ENCODE measurements around the gene MDM1. TPM values are rescaled to one million over a fixed set of nuclear protein-coding genes. Genes with fewer than 3 reads are reported as not detected.

Gene MDM1
- polyA plus RNA-seq, 2 donors: 4.8 to 8.2 TPM

DNA sequence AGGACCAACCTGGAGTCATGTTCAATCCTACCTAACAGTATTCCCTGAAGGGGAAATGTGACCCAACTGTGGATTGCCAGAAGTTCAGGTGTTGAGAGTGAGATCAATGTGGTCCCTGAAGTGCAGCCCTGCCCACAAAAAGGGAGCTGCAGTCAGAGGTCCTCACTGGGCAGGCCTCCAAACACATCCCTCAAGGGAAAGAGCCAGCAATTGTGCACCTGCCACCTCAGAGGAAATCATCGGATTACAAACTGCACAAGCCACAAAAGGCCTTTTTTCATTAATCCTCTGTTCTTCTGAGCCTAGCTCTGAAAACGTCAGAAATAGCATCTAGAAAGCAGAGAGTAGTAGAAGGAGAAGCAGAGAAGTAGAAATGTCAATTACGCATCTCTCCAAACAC lies 10.8 kb upstream of the MDM1 start:
- no peaks in the 10 kb centered on the region for H3K27me3 ChIP-seq (ENCODE audit: control insufficient read depth in 1 of 2, insufficient read depth in 2 of 2, low read length in 2 of 2)
- no peak overlapping the region for H3K4me3 ChIP-seq (ENCODE audit: low read depth in 1 of 2, low read length in 2 of 2)
- H3K4me1 ChIP-seq (ENCODE audit: control insufficient read depth in 2 of 2, insufficient read depth in 2 of 2, low read length in 1 of 2): no peaks in the 10 kb centered on the region
- H3K9me3 ChIP-seq (ENCODE audit: control insufficient read depth in 2 of 2, insufficient read depth in 1 of 2, low read depth in 1 of 2, low read length in 1 of 2): no peaks in the 10 kb centered on the region
- 50 to 52% methylated on average over 3 of the region's 3 CpGs for WGBS, 2 donors
- H3K36me3 ChIP-seq (ENCODE audit: control insufficient read depth in 2 of 2, insufficient read depth in 2 of 2, low read length in 1 of 2): no peaks in the 10 kb centered on the region
- no peak overlapping the region for H3K27ac ChIP-seq (ENCODE audit: low read depth in 2 of 2, low read length in 1 of 2)

- H3K4me3 ChIP-seq (ENCODE audit: low read depth in 1 of 2, low read length in 2 of 2): no peak overlapping the region
- 94 to 98% methylated on average over 2 of the region's 2 CpGs for WGBS, 2 donors
- H3K36me3 ChIP-seq (ENCODE audit: control insufficient read depth in 2 of 2, insufficient read depth in 2 of 2, low read length in 1 of 2): no peaks in the 10 kb centered on the region
- no peak overlapping the region for H3K27ac ChIP-seq (ENCODE audit: low read depth in 2 of 2, low read length in 1 of 2)
- H3K4me1 ChIP-seq (ENCODE audit: control insufficient read depth in 2 of 2, insufficient read depth in 2 of 2, low read length in 1 of 2): no peaks in the 10 kb centered on the region
- no peaks in the 10 kb centered on the region for H3K9me3 ChIP-seq (ENCODE audit: control insufficient read depth in 2 of 2, insufficient read depth in 1 of 2, low read depth in 1 of 2, low read length in 1 of 2)
- H3K27me3 ChIP-seq (ENCODE audit: control insufficient read depth in 1 of 2, insufficient read depth in 2 of 2, low read length in 2 of 2): no peaks in the 10 kb centered on the region
Observed at GRCh38 chr12:68341822-68342221, 9.7 kb upstream of the MDM1 start.

GRCh38 chr12:68340404-68341270 lies 8.5 kb upstream of the MDM1 start:
- Histone ChIP-seq H3K9me3 (ENCODE audit: control insufficient read depth in 2 of 2, insufficient read depth in 1 of 2, low read depth in 1 of 2, low read length in 1 of 2) (no peaks in the 10 kb centered on the region), H3K27me3 (ENCODE audit: control insufficient read depth in 1 of 2, insufficient read depth in 2 of 2, low read length in 2 of 2) (no peaks in the 10 kb centered on the region), H3K27ac (ENCODE audit: low read depth in 2 of 2, low read length in 1 of 2) (no peak overlapping the region), H3K4me1 (ENCODE audit: control insufficient read depth in 2 of 2, insufficient read depth in 2 of 2, low read length in 1 of 2) (no peaks in the 10 kb centered on the region), H3K4me3 (ENCODE audit: low read depth in 1 of 2, low read length in 2 of 2) (no peak overlapping the region), H3K36me3 (ENCODE audit: control insufficient read depth in 2 of 2, insufficient read depth in 2 of 2, low read length in 1 of 2) (no peaks in the 10 kb centered on the region)
- 58 to 60% methylated on average over 8 of the region's 8 CpGs for whole genome bisulfite sequencing, 2 donors

GRCh38 chr12:68336889-68337303 lies 4.7 kb upstream of the MDM1 start:
- peak overlapping the region in 1 of 2 donors; percentile 16 for H3K27ac ChIP-seq (ENCODE audit: low read depth in 2 of 2, low read length in 1 of 2)
- H3K4me1 ChIP-seq (ENCODE audit: control insufficient read depth in 2 of 2, insufficient read depth in 2 of 2, low read length in 1 of 2): peaks cover 0 to 3% of the 10 kb centered on the region in 2 donors
- WGBS, 2 donors: 39 to 40% methylated on average over 4 of the region's 4 CpGs

DNA sequence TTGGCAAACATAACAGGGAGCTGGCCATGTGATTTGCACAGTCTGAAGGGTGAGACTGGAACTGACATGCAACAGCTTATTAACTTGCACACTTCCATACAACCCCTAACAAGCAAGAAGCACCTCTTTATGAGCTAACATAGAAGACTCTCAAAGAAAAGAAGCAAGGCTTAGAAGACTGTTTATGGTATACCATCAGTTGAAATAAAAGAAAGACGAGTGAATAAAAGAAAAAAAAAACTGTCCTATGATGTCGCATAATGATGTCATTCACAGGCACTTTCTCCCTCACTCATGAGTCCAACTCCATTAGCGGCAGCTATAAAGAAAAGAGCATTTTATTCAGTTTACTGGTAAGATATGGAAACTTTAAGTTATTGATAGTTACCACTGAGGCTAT lies 3.3 kb upstream of the MDM1 start:
- WGBS, 2 donors: 85 to 87% methylated on average over 3 of the region's 3 CpGs
- Histone ChIP-seq H3K27me3 (ENCODE audit: control insufficient read depth in 1 of 2, insufficient read depth in 2 of 2, low read length in 2 of 2) (no peaks in the 10 kb centered on the region), H3K27ac (ENCODE audit: low read depth in 2 of 2, low read length in 1 of 2) (no peak overlapping the region)

More at GRCh38 chr12:68336889-68337303, 4.7 kb upstream of the MDM1 start:
- Histone ChIP-seq H3K4me3 (ENCODE audit: low read depth in 1 of 2, low read length in 2 of 2) (no peak overlapping the region), H3K36me3 (ENCODE audit: control insufficient read depth in 2 of 2, insufficient read depth in 2 of 2, low read length in 1 of 2) (no peaks in the 10 kb centered on the region), H3K27me3 (ENCODE audit: control insufficient read depth in 1 of 2, insufficient read depth in 2 of 2, low read length in 2 of 2) (no peaks in the 10 kb centered on the region), H3K9me3 (ENCODE audit: control insufficient read depth in 2 of 2, insufficient read depth in 1 of 2, low read depth in 1 of 2, low read length in 1 of 2) (no peaks in the 10 kb centered on the region)

GRCh38 chr12:68334132-68334531 lies 2.0 kb upstream of the MDM1 start:
- Histone ChIP-seq H3K4me1 (ENCODE audit: control insufficient read depth in 2 of 2, insufficient read depth in 2 of 2, low read length in 1 of 2) (peaks cover 2 to 3% of the 10 kb centered on the region in 2 donors), H3K4me3 (ENCODE audit: low read depth in 1 of 2, low read length in 2 of 2) (no peak overlapping the region), H3K9me3 (ENCODE audit: control insufficient read depth in 2 of 2, insufficient read depth in 1 of 2, low read depth in 1 of 2, low read length in 1 of 2) (no peaks in the 10 kb centered on the region), H3K27me3 (ENCODE audit: control insufficient read depth in 1 of 2, insufficient read depth in 2 of 2, low read length in 2 of 2) (no peaks in the 10 kb centered on the region), H3K27ac (ENCODE audit: low read depth in 2 of 2, low read length in 1 of 2) (no peak overlapping the region), H3K36me3 (ENCODE audit: control insufficient read depth in 2 of 2, insufficient read depth in 2 of 2, low read length in 1 of 2) (no peaks in the 10 kb centered on the region)
- WGBS, 2 donors: 70% methylated on average over 4 of the region's 4 CpGs

More for the DNA sequence above, 3.3 kb upstream of the MDM1 start:
- no peaks in the 10 kb centered on the region for H3K9me3 ChIP-seq (ENCODE audit: control insufficient read depth in 2 of 2, insufficient read depth in 1 of 2, low read depth in 1 of 2, low read length in 1 of 2)
- H3K36me3 ChIP-seq (ENCODE audit: control insufficient read depth in 2 of 2, insufficient read depth in 2 of 2, low read length in 1 of 2): no peaks in the 10 kb centered on the region
- no peak overlapping the region for H3K4me3 ChIP-seq (ENCODE audit: low read depth in 1 of 2, low read length in 2 of 2)
- H3K4me1 ChIP-seq (ENCODE audit: control insufficient read depth in 2 of 2, insufficient read depth in 2 of 2, low read length in 1 of 2): peaks cover 0 to 3% of the 10 kb centered on the region in 2 donors

DNA sequence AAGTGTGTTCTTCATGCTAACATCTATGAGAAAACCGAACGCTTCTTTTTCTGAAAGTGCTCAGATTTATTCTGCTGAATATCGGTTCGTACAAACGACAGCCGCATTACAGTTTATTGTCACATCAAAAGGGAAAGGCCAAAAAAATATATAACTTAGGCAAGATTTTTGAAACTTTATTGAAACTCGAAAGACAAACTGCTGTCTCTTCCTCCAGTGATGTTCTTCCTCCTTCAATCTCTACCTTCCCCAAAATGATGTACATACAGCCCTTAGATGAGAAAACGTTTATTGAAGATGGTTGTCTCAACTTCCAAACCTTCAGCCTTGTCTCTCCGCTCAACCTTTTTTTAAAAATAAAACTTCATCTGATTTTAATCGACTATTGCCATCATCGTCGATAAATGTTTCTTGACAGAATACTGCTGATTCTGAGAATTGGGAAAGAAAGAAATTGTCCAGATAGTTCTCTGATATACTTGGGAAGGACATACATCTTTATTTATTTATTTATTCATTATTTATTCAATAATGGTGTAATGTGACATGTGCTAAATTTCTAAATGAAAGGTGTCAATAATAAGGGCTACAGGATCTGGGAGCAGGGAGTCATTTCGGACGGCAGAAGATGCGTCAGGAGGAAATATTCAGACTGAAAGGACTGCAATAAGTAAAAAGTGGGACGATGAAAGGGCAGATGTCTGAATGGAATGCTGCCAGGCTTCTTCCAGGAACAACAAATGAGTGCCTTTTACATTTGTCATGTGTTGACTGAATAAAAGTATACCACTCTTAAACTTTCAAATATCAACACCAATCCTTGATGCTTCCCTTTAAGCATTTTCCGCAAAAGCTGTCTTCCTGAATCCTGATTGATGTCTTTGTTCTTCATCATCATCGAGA lies 817 bp upstream of the MDM1 start:
- Histone ChIP-seq H3K4me3 (ENCODE audit: low read depth in 1 of 2, low read length in 2 of 2) (peak overlapping the region; percentile 62 to 94), H3K27me3 (ENCODE audit: control insufficient read depth in 1 of 2, insufficient read depth in 2 of 2, low read length in 2 of 2) (no peaks in the 10 kb centered on the region), H3K4me1 (ENCODE audit: control insufficient read depth in 2 of 2, insufficient read depth in 2 of 2, low read length in 1 of 2) (peaks cover 2 to 3% of the 10 kb centered on the region in 2 donors), H3K27ac (ENCODE audit: low read depth in 2 of 2, low read length in 1 of 2) (peak overlapping the region; percentile 69 to 80), H3K36me3 (ENCODE audit: control insufficient read depth in 2 of 2, insufficient read depth in 2 of 2, low read length in 1 of 2) (peaks cover 0 to 2% of the 10 kb centered on the region in 2 donors), H3K9me3 (ENCODE audit: control insufficient read depth in 2 of 2, insufficient read depth in 1 of 2, low read depth in 1 of 2, low read length in 1 of 2) (no peaks in the 10 kb centered on the region)
- 50 to 54% methylated on average over 18 of the region's 18 CpGs for WGBS, 2 donors

- peak overlapping the region; percentile 77 to 94 for H3K4me3 ChIP-seq (ENCODE audit: low read depth in 1 of 2, low read length in 2 of 2)
- no peaks in the 10 kb centered on the region for H3K9me3 ChIP-seq (ENCODE audit: control insufficient read depth in 2 of 2, insufficient read depth in 1 of 2, low read depth in 1 of 2, low read length in 1 of 2)
- no peaks in the 10 kb centered on the region for H3K27me3 ChIP-seq (ENCODE audit: control insufficient read depth in 1 of 2, insufficient read depth in 2 of 2, low read length in 2 of 2)
- WGBS, 2 donors: 17 to 18% methylated on average over 9 of the region's 9 CpGs
- no peak overlapping the region for H3K27ac ChIP-seq (ENCODE audit: low read depth in 2 of 2, low read length in 1 of 2)
- H3K4me1 ChIP-seq (ENCODE audit: control insufficient read depth in 2 of 2, insufficient read depth in 2 of 2, low read length in 1 of 2): peaks cover 2 to 3% of the 10 kb centered on the region in 2 donors
- H3K36me3 ChIP-seq (ENCODE audit: control insufficient read depth in 2 of 2, insufficient read depth in 2 of 2, low read length in 1 of 2): peaks cover 0 to 2% of the 10 kb centered on the region in 2 donors
Observed at GRCh38 chr12:68331500-68331868, 678 bp downstream of the MDM1 start.

DNA sequence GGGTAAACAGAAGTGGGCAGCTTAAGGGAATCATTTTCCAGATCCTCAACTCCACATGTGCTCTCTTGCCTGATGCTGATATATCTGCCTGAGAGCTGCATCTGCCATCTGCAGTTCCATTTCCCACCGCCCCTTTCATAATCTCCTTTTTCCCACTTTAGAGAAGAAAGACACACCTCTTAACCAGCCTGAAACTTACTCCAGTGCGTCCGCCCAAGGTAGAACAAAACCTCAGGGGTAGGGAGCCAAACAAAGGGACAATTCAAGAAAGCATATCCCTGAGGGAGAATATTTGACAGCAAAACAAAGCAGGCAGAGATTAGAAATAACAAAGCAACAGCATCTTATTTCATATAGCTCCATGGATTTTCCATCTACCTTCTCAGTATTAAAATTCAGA lies 4.3 kb downstream of the MDM1 start:
- no peak overlapping the region for H3K27ac ChIP-seq (ENCODE audit: low read depth in 2 of 2, low read length in 1 of 2)
- no peak overlapping the region for H3K4me3 ChIP-seq (ENCODE audit: low read depth in 1 of 2, low read length in 2 of 2)
- peaks cover 0 to 2% of the 10 kb centered on the region in 2 donors for H3K36me3 ChIP-seq (ENCODE audit: control insufficient read depth in 2 of 2, insufficient read depth in 2 of 2, low read length in 1 of 2)
- peaks cover 0 to 2% of the 10 kb centered on the region in 2 donors for H3K4me1 ChIP-seq (ENCODE audit: control insufficient read depth in 2 of 2, insufficient read depth in 2 of 2, low read length in 1 of 2)
- no peaks in the 10 kb centered on the region for H3K27me3 ChIP-seq (ENCODE audit: control insufficient read depth in 1 of 2, insufficient read depth in 2 of 2, low read length in 2 of 2)
- WGBS, 2 donors: 84 to 88% methylated on average over 3 of the region's 3 CpGs
- no peaks in the 10 kb centered on the region for H3K9me3 ChIP-seq (ENCODE audit: control insufficient read depth in 2 of 2, insufficient read depth in 1 of 2, low read depth in 1 of 2, low read length in 1 of 2)

Measured in esophagus (tissue), 2 donors.